Astrocyte of the spinal cord (primary cell): Measurements from ENCODE around the gene ARGLU1.

Experiments
- DNase-seq: peaks from one replicate; pipeline ENCODE4 v3.0.0; 2011; ENCODE audit warnings: low read depth, low spot score
- H3K4me3 ChIP-seq: 2 replicates; pipeline ENCODE4 v1.5.1; 2011; ENCODE audit warnings: low read depth, mild to moderate bottlenecking, low read length, moderate library complexity
- in situ Hi-C: cut with HindIII; loops from 2 replicates; pipeline ENCODE4 v1.10.0; 2017; ENCODE audit warnings: low sequenced_read_pairs
- TF ChIP-seq, protein P1 (sequence below): IDR thresholded peaks from 2 replicates; pipeline ENCODE4 v1.5.1; 2012; ENCODE audit warnings: low read depth, mild to moderate bottlenecking, low read length, inconsistent platforms

Gene ARGLU1

DNA sequence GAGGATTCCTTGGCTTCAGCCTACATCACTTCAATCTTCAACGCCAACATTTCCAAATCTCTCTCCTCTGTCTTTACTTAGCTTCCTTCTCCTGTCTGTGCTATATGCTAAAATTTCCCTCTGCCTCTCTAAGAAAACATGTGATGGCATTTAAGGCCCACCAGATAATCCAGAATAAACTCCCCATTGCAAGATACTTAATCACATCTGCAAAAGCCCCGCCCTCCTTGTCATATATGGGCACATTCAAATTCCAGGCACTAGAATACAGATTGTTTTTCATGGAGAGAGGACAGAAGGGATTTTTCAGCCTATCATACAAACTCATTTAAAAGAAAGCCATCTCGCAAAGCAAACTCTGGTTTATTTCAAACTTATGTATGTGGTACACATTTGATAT, 16.2 kb downstream of the ARGLU1 start:
- DNase-seq = no peak
- in situ Hi-C loops = no loop called here
- H3K4me3 ChIP-seq = no peak overlapping the region
- TF ChIP-seq, protein P1, sequence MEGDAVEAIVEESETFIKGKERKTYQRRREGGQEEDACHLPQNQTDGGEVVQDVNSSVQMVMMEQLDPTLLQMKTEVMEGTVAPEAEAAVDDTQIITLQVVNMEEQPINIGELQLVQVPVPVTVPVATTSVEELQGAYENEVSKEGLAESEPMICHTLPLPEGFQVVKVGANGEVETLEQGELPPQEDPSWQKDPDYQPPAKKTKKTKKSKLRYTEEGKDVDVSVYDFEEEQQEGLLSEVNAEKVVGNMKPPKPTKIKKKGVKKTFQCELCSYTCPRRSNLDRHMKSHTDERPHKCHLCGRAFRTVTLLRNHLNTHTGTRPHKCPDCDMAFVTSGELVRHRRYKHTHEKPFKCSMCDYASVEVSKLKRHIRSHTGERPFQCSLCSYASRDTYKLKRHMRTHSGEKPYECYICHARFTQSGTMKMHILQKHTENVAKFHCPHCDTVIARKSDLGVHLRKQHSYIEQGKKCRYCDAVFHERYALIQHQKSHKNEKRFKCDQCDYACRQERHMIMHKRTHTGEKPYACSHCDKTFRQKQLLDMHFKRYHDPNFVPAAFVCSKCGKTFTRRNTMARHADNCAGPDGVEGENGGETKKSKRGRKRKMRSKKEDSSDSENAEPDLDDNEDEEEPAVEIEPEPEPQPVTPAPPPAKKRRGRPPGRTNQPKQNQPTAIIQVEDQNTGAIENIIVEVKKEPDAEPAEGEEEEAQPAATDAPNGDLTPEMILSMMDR = no peak

DNA sequence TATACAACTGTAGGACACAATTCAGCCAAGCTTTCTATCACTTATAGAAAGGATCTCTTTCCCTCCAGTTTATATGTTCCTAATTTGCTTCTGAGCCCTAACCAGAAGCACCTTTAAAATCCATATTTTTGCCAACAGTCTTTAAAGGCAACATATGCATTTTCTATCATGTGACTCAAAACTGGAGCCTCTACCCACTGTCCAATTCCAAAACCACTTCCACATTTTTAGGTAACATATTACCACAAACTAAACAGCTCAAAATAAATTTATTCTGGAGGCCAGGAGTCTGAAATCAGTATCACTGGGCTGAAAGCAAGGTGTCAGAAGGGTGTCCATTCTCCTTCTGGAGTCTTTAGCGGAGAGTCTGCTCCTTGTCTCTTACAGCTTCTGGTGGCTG, 16.6 kb downstream of the ARGLU1 start:
- no peak overlapping the region for H3K4me3 ChIP-seq
- in situ Hi-C loops = no loop called here
- TF ChIP-seq, protein P1 = no peak
- no peak for DNase-seq

DNA sequence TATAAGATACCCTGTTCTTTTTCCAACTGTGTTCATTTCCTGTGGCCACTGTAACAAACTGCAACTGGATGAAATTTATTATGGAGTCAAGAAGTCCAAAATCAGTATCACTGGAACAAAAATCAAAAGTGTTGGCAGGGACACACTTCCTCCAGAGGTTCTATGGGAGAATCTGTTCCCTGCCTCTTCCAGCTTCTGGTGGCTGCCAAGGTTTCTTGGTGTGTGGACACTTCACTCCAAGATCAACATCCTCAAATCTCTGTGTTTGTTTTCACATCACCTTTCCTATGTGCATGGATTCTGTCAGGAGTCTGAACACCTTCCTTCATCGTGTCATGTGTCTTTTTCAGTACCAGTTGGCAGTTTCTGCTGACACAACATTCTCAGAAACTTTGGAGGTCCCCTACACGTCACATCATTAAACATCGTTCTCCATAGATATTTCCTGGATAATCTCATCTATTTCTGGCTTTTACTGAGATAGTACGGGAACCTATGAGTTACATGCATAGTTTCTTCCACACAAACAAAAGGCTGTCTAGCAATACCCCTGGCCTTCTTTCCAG, 17.3 kb downstream of the ARGLU1 start:
- no peak for DNase-seq
- in situ Hi-C loops = no loop called here
- no peak overlapping the region for H3K4me3 ChIP-seq
- TF ChIP-seq, protein P1 = no peak

DNA sequence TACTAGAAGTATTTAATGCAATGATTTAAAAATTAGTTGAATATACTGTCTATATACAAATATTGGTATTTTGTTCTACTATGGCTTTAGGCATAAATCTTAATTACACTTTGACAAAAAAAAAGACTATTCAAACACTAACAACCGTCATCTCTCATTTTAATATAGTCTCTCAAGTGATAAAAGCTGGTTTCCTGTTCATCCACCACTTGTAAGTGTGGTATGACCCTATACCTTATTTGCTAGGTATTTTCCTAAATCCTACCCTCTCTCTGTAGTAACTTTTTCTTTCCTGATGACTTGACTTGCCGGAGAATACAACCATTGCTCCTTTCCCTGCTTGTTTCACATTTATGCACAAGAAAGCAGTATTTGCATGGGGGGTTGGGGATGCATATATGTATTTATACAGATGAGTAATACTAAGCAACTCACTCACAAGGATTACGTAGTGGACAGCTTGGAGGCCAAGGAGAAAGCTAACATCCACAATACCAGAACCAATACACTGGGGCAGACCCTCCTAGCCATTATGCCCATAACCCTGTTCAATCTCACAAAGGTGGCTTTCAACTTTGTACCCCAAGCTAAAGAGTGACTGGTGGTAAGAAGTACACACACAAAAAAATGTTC, 19.8 kb downstream of the ARGLU1 start:
- TF ChIP-seq, protein P1 = no peak
- H3K4me3 ChIP-seq = no peak overlapping the region
- peak; percentile 55 for DNase-seq
- in situ Hi-C loops = no loop called here

DNA sequence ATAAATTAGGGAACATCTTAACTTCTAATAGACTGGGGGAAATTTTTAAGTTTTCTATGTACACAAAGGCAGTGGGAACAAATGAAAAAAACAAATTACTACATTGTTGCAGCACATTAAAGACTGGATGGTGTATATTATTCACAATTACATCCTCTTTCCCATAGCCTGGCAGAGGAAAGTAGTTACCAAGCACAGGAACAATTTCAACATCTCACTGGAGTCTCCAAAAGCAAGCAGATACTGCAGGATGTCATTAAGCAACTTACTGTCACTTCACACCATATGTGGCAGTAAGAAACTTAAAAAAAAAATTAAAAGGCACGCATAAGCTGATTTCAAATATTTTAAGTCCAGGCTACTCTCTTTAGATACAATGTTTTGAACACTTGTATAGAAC, 26.1 kb downstream of the ARGLU1 start:
- no peak overlapping the region for H3K4me3 ChIP-seq
- TF ChIP-seq, protein P1 = no peak
- in situ Hi-C loops = no loop called here
- DNase-seq = no peak

DNA sequence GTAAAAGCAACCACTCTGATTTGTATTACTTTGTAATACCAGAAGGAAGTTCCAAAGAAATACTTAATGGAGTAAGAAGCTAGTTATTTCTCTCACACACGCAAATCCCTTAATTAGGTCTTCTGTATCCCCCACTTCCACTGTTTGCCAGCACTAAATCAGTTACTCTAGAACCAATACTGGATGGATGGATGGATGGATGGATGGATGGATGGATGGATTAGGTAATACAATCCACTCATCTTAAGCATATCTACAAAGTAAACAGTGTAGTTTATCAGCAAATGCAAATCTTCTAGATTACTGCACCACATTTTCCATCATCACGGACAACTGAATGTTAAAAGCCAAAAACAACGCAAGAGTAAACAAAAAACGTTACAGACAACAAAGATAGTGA, 27.3 kb downstream of the ARGLU1 start:
- TF ChIP-seq, protein P1 = no peak
- in situ Hi-C loops = no loop called here
- DNase-seq = no peak
- no peak overlapping the region for H3K4me3 ChIP-seq
